HG03575 (cell line): ENCODE data around the gene ABLIM1.

Experiments
- ATAC-seq: cut with Tn5 transposase; IDR thresholded peaks from one replicate; pipeline ENCODE4 v1.9.1; 2021; ENCODE audit not compliant: unreplicated experiment, insufficient number of reproducible peaks, low FRiP score; ENCODE audit errors: extremely low read depth

Gene ABLIM1

GRCh38 chr10:114629083-114629823, 28.8 kb downstream of the ABLIM1 start:
- no peak for ATAC-seq

GRCh38 chr10:114628106-114628505, 30.0 kb downstream of the ABLIM1 start:
- ATAC-seq, result no peak

GRCh38 chr10:114626841-114627240, 31.2 kb downstream of the ABLIM1 start:
- ATAC-seq, result no peak

- ATAC-seq, result no peak
Measured at GRCh38 chr10:114624951-114625780, 32.9 kb downstream of the ABLIM1 start.

- no peak for ATAC-seq
Measured at GRCh38 chr10:114624422-114624821, 33.7 kb downstream of the ABLIM1 start.

GRCh38 chr10:114623661-114624294, 34.3 kb downstream of the ABLIM1 start:
- no peak for ATAC-seq

GRCh38 chr10:114623155-114623554, 34.9 kb downstream of the ABLIM1 start:
- no peak for ATAC-seq

GRCh38 chr10:114618722-114619121, 39.4 kb downstream of the ABLIM1 start:
- no peak for ATAC-seq

GRCh38 chr10:114616516-114616915, 41.6 kb downstream of the ABLIM1 start:
- ATAC-seq, result no peak

- no peak for ATAC-seq
Measured at GRCh38 chr10:114616103-114616502, 42.0 kb downstream of the ABLIM1 start.

- ATAC-seq, result peak; percentile 84
Measured at GRCh38 chr10:114615600-114616007, 42.5 kb downstream of the ABLIM1 start.

- ATAC-seq, result no peak
Measured at GRCh38 chr10:114613237-114613979, 44.7 kb downstream of the ABLIM1 start.

GRCh38 chr10:114611617-114612016, 46.5 kb downstream of the ABLIM1 start:
- ATAC-seq, result no peak

- ATAC-seq, result no peak
Measured at GRCh38 chr10:114609518-114610426, 48.3 kb downstream of the ABLIM1 start.

GRCh38 chr10:114607358-114607998, 50.6 kb downstream of the ABLIM1 start:
- no peak for ATAC-seq

GRCh38 chr10:114605155-114605797, 52.8 kb downstream of the ABLIM1 start:
- no peak for ATAC-seq

GRCh38 chr10:114604357-114605130, 53.5 kb downstream of the ABLIM1 start:
- ATAC-seq, result no peak
